GM12878 (cell line): ENCODE measurements around the gene RINL. TPM values are rescaled to one million over a fixed set of nuclear protein-coding genes. Genes with fewer than 3 reads are reported as not detected.

Source experiments
- ASH2L ChIP-seq: fragments of 300-600, 200-600 bp; sonication (generic); IDR thresholded peaks from 2 replicates; pipeline ENCODE4 v1.6.1; 2017; ENCODE audit warnings: low read depth, mild to moderate bottlenecking, borderline replicate concordance
- BCLAF1 ChIP-seq: fragments of 450-650 bp; IDR thresholded peaks from 2 replicates; pipeline ENCODE4 v1.6.1; 2017; ENCODE audit warnings: antibody characterized with exemption, mild to moderate bottlenecking, moderate library complexity
- CEBPB ChIP-seq, 2 experiments: fragments of 150-350 bp in 1 of 2; IDR thresholded peaks; 2 replicates each; pipeline ENCODE4 v1.6.1; 2012 to 2014; ENCODE audit warnings: low read depth in 2 of 2, low read length in 2 of 2, borderline replicate concordance in 1 of 2, inconsistent platforms in 1 of 2
- EED ChIP-seq: sonication (generic); IDR thresholded peaks from 2 replicates; pipeline ENCODE4 v1.6.1; 2016; ENCODE audit warnings: antibody characterized with exemption, low read depth
- EGR1 ChIP-seq, 2 experiments: IDR thresholded peaks; 1 replicate in 1 of 2; 2 replicates in 1 of 2; pipeline ENCODE4 v1.6.1; 2011 to 2012; ENCODE audit warnings: low read depth in 2 of 2, low read length in 2 of 2, borderline replicate concordance in 1 of 2, mild to moderate bottlenecking in 1 of 2, moderate library complexity in 1 of 2
- IKZF1 ChIP-seq: fragments of 450-650 bp; conservative IDR thresholded peaks from 2 replicates; pipeline ENCODE4 v1.6.1; 2017; ENCODE audit warnings: antibody characterized with exemption, mild to moderate bottlenecking
- IRF3 ChIP-seq: fragments of 450-650 bp; IDR thresholded peaks from 2 replicates; pipeline ENCODE4 v1.6.1; 2014; ENCODE audit warnings: mild to moderate bottlenecking
- KAT2A ChIP-seq: conservative IDR thresholded peaks from 2 replicates; pipeline ENCODE4 v1.6.1; 2011; ENCODE audit warnings: low read depth, low read length; ENCODE audit not compliant: control insufficient read depth
- KDM1A ChIP-seq: fragments of 200-600 bp; sonication (generic); IDR thresholded peaks from 2 replicates; pipeline ENCODE4 v1.6.1; 2016; ENCODE audit warnings: borderline replicate concordance
- LARP7 ChIP-seq: fragments of 450-650 bp; IDR thresholded peaks from 2 replicates; pipeline ENCODE4 v1.6.1; 2017; ENCODE audit warnings: mild to moderate bottlenecking
- MEF2A ChIP-seq: IDR thresholded peaks from 2 replicates; pipeline ENCODE4 v1.6.1; 2011; ENCODE audit warnings: low read depth, mild to moderate bottlenecking, low read length, moderate library complexity; ENCODE audit not compliant: insufficient read depth
- MEF2B ChIP-seq: fragments of 450-650 bp; IDR thresholded peaks from 2 replicates; pipeline ENCODE4 v1.6.1; 2018; ENCODE audit warnings: mild to moderate bottlenecking, moderate library complexity; ENCODE audit not compliant: partially characterized antibody, poor library complexity, severe bottlenecking
- MTA3 ChIP-seq: IDR thresholded peaks from 2 replicates; pipeline ENCODE4 v1.6.1; 2012; ENCODE audit warnings: low read length, inconsistent platforms, borderline replicate concordance
- MYB ChIP-seq: fragments of 150-350 bp; IDR thresholded peaks from 2 replicates; pipeline ENCODE4 v1.6.1; 2014; ENCODE audit warnings: mild to moderate bottlenecking, low read depth, low read length, borderline replicate concordance
- NR2C2 ChIP-seq: IDR thresholded peaks from 2 replicates; pipeline ENCODE4 v1.6.1; 2011; ENCODE audit warnings: borderline replicate concordance, low read depth; ENCODE audit not compliant: control insufficient read depth, insufficient read length
- PAX8 ChIP-seq: fragments of 450-650 bp; IDR thresholded peaks from 2 replicates; pipeline ENCODE4 v1.6.1; 2017; ENCODE audit warnings: mild to moderate bottlenecking, moderate library complexity
- SMAD1 ChIP-seq: fragments of 450-650 bp; IDR thresholded peaks from 2 replicates; pipeline ENCODE4 v1.6.1; 2018; ENCODE audit warnings: mild to moderate bottlenecking, low read depth; ENCODE audit not compliant: partially characterized antibody
- SMAD5 ChIP-seq: IDR thresholded peaks from 2 replicates; pipeline ENCODE4 v1.6.1; 2016; ENCODE audit warnings: antibody characterized with exemption, low read depth
- SP1 ChIP-seq: IDR thresholded peaks from one replicate; pipeline ENCODE4 v1.6.1; 2011; ENCODE audit warnings: low read depth, low read length
- TARDBP ChIP-seq: IDR thresholded peaks from 2 replicates; pipeline ENCODE4 v1.6.1; 2016; ENCODE audit warnings: borderline replicate concordance
- TCF12 ChIP-seq: IDR thresholded peaks from 2 replicates; pipeline ENCODE4 v1.6.1; 2011; ENCODE audit warnings: low read depth, mild to moderate bottlenecking, low read length
- YBX1 ChIP-seq: fragments of 450-650 bp; IDR thresholded peaks from 2 replicates; pipeline ENCODE4 v1.6.1; 2016; ENCODE audit warnings: antibody characterized with exemption
- ZNF24 ChIP-seq: fragments of 450-650 bp; IDR thresholded peaks from 2 replicates; pipeline ENCODE4 v1.6.1; 2017; ENCODE audit warnings: antibody characterized with exemption, mild to moderate bottlenecking
- polyA plus RNA-seq, 11 experiments: library from polyadenylated mRNA; depleted of rRNA in 4 of 11; unstranded in 6 of 11; stranded (reverse) in 5 of 11; fragments of >200 nt; fragmentation: Nextera tagmentation in 4 of 11; fragmentation: Illumina TruSeq in 1 of 11; extraction: Ambion mirVana in 4 of 11; extraction: Trizol in 1 of 11; gene quantifications; 1 replicate in 1 of 11; 2 replicates in 10 of 11; pipeline versions ENCODE4 v1.2.1 to v1.2.3, GENCODE V29; 2011 to 2016; ENCODE audit warnings: inconsistent platforms in 2 of 11, missing spikeins in 2 of 11, low read depth in 1 of 11
- total RNA-seq, 4 experiments: library from RNA; depleted of rRNA in 3 of 4; stranded (reverse); fragments of >200 nt in 3 of 4; fragmentation: Illumina TruSeq in 1 of 4; extraction: Trizol in 1 of 4; gene quantifications; 2 replicates each; pipeline versions ENCODE4 v1.2.1 to v1.2.3, GENCODE V29; 2013 to 2021
- TF ChIP-seq, protein P1 (sequence below): fragments of 450-650 bp; formaldehyde crosslinking; IDR thresholded peaks from 2 replicates; pipeline ENCODE4 v1.4.0; 2022; ENCODE audit warnings: mild to moderate bottlenecking, moderate library complexity

Gene RINL
- total and polyA plus RNA-seq, 10 of the 15 experiments (the other 5 are each of a cell fraction or from before 2014, with no cell fraction given): 14.5 to 64.2 (median 47.6) TPM

- TF ChIP-seq, protein P1, sequence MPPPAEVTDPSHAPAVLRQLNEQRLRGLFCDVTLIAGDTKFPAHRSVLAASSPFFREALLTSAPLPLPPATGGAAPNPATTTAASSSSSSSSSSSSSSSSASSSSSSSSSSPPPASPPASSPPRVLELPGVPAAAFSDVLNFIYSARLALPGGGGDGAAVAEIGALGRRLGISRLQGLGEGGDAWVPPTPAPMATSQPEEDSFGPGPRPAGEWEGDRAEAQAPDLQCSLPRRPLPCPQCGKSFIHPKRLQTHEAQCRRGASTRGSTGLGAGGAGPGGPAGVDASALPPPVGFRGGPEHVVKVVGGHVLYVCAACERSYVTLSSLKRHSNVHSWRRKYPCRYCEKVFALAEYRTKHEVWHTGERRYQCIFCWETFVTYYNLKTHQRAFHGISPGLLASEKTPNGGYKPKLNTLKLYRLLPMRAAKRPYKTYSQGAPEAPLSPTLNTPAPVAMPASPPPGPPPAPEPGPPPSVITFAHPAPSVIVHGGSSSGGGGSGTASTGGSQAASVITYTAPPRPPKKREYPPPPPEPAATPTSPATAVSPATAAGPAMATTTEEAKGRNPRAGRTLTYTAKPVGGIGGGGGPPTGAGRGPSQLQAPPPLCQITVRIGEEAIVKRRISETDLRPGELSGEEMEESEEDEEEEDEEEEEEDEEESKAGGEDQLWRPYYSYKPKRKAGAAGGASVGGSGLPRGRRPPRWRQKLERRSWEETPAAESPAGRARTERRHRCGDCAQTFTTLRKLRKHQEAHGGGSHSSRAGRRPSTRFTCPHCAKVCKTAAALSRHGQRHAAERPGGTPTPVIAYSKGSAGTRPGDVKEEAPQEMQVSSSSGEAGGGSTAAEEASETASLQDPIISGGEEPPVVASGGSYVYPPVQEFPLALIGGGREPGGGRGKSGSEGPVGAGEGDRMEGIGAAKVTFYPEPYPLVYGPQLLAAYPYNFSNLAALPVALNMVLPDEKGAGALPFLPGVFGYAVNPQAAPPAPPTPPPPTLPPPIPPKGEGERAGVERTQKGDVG (CRISPR knock-in tag): no peak
- TF ChIP-seq KDM1A (no peak), MYB (no peak), SMAD1 (no peak), IRF3 (no peak), YBX1 (no peak), SP1 (no peak), BCLAF1 (no peak), TCF12 (no peak), KAT2A (no peak), PAX8 (no peak), ASH2L (no peak), EGR1 (IDR thresholded peaks at IDR 0.05; ENCODE audit: borderline replicate concordance in 1 of 2, low read depth in 2 of 2, low read length in 2 of 2) (0 out of 3 replicates have a peak, but pooled peaks of 1 of the 2 experiments have one; percentile 15), NR2C2 (no peak), TARDBP (no peak; the same call in 1 of the 2 replicates), SMAD5 (no peak), EED (peak; percentile 37; the same call in 1 of the 2 replicates), ZNF24 (no peak), MEF2A (no peak), LARP7 (no peak), MTA3 (0 out of 2 replicates have a peak, but pooled peaks have one; percentile 61), IKZF1 (peak; percentile 53; the same call in 1 of the 2 replicates), CEBPB (IDR thresholded peaks at IDR 0.05; ENCODE audit: borderline replicate concordance in 1 of 2, low read depth in 2 of 2, low read length in 2 of 2) (no peak), MEF2B (no peak)
Measured at GRCh38 chr19:38852231-38853044, 25.6 kb downstream of the RINL start (continued).
